Karpas-422 (cell line): Measurements from ENCODE around the gene ABLIM2. TPM values are rescaled to one million over a fixed set of nuclear protein-coding genes. Genes with fewer than 3 reads are reported as not detected.

ENCODE experiments used
- DNase-seq: peaks from one replicate; pipeline ENCODE4 v3.0.0-alpha.2; 2015
- H2AFZ ChIP-seq: fragments of 200-600 bp; sonication (generic); 2 replicates; pipeline ENCODE4 v1.6.1; 2014; ENCODE audit warnings: antibody characterized with exemption, low read length, mixed read lengths
- H3K27ac ChIP-seq: fragments of 200-600 bp; sonication (generic); 2 replicates; pipeline ENCODE4 v1.5.1; 2014; ENCODE audit warnings: mild to moderate bottlenecking, low read length, moderate library complexity
- H3K27me3 ChIP-seq: fragments of 200-600 bp; sonication (generic); 2 replicates; pipeline ENCODE4 v1.6.1; 2014; ENCODE audit warnings: low read length, mixed read lengths
- H3K36me3 ChIP-seq: fragments of 200-600 bp; sonication (generic); 2 replicates; pipeline ENCODE4 v1.6.1; 2014; ENCODE audit warnings: low read length, mixed read lengths; ENCODE audit not compliant: insufficient read depth
- H3K4me1 ChIP-seq: fragments of 200-600 bp; sonication (generic); 2 replicates; pipeline ENCODE4 v1.6.1; 2014; ENCODE audit warnings: mild to moderate bottlenecking, low read length, mixed read lengths
- H3K4me2 ChIP-seq: fragments of 200-600 bp; sonication (generic); 2 replicates; pipeline ENCODE4 v1.6.1; 2014; ENCODE audit warnings: low read length, low read depth, mild to moderate bottlenecking; ENCODE audit not compliant: poor library complexity, severe bottlenecking
- H3K4me3 ChIP-seq: fragments of 200-600 bp; sonication (generic); 2 replicates; pipeline ENCODE4 v1.5.1; 2014; ENCODE audit warnings: mild to moderate bottlenecking, antibody characterized with exemption, low read length, mixed read lengths
- H3K79me2 ChIP-seq: fragments of 200-600 bp; sonication (generic); 2 replicates; pipeline ENCODE4 v1.6.1; 2014; ENCODE audit warnings: mild to moderate bottlenecking, low read length, mixed read lengths
- H3K9ac ChIP-seq: fragments of 200-600 bp; sonication (generic); 2 replicates; pipeline ENCODE4 v1.6.0; 2014; ENCODE audit warnings: low read length
- H3K9me2 ChIP-seq: fragments of 200-600 bp; sonication (generic), shearing (Covaris generic); replicated peaks from 2 replicates; pipeline ENCODE4 v1.6.0; 2014; ENCODE audit warnings: mild to moderate bottlenecking, low read length, moderate library complexity; ENCODE audit not compliant: insufficient read depth
- H3K9me3 ChIP-seq: fragments of 300-700, 200-600 bp; sonication (generic); 2 replicates; pipeline ENCODE4 v1.6.1; 2014; ENCODE audit warnings: low read length, mixed read lengths
- H4K20me1 ChIP-seq: fragments of 200-600 bp; sonication (generic); 2 replicates; pipeline ENCODE4 v1.6.1; 2014; ENCODE audit warnings: mild to moderate bottlenecking, antibody characterized with exemption, low read length, low read depth; ENCODE audit not compliant: insufficient read depth
- total RNA-seq: library from RNA; depleted of rRNA; stranded (reverse); fragments of >200 nt; shearing (Covaris generic); gene quantifications from 2 replicates; pipeline ENCODE4 v1.2.3, GENCODE V29; 2014; ENCODE audit warnings: low replicate concordance

The ABLIM2 gene
- total RNA-seq, 1 experiment from 2014 or later = not detected

- H3K4me2 ChIP-seq = no peak overlapping the region
- H2AFZ ChIP-seq = no peak overlapping the region
- peaks cover 6% of the 10 kb centered on the region for H3K4me1 ChIP-seq
- no peaks in the 10 kb centered on the region for H3K79me2 ChIP-seq
- no peak overlapping the region for H3K27ac ChIP-seq
- H4K20me1 ChIP-seq = no peaks in the 10 kb centered on the region
- no peak overlapping the region for H3K9ac ChIP-seq
- H3K36me3 ChIP-seq = no peaks in the 10 kb centered on the region
- H3K9me2 ChIP-seq = no peaks in the 10 kb centered on the region
- no peak overlapping the region for H3K4me3 ChIP-seq
- no peak for DNase-seq
- H3K27me3 ChIP-seq = no peaks in the 10 kb centered on the region
- H3K9me3 ChIP-seq = no peaks in the 10 kb centered on the region
Observed at GRCh38 chr4:7956270-7956808, 202.3 kb downstream of the ABLIM2 start.

DNA sequence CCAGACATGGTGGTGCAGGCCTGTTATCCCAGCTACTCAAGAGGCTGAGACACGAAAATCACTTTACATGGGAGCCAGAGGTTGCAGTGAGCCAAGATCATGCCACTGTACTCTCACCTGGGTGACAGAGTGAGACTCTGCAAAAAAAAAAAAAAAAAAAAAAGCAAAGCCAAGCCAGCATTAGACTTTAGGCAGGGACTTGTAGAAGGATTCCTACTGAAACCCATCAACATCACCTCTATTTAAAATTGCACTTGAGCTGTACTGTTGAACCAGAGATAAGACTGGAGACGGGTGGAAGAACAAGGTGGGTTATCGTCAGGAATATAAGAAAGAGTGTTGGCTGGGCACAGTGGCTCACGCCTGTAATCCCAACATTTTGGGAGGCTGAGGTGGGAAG is 203.2 kb downstream of the ABLIM2 start:
- H3K27me3 ChIP-seq = no peaks in the 10 kb centered on the region
- DNase-seq = no peak
- no peaks in the 10 kb centered on the region for H3K36me3 ChIP-seq
- H3K9ac ChIP-seq = no peak overlapping the region
- H3K27ac ChIP-seq = no peak overlapping the region
- no peaks in the 10 kb centered on the region for H3K9me2 ChIP-seq
- H3K9me3 ChIP-seq = no peaks in the 10 kb centered on the region
- H3K4me3 ChIP-seq = no peak overlapping the region
- no peaks in the 10 kb centered on the region for H3K79me2 ChIP-seq
- no peak overlapping the region for H3K4me2 ChIP-seq
- H4K20me1 ChIP-seq = no peaks in the 10 kb centered on the region
- H2AFZ ChIP-seq = no peak overlapping the region
- no peaks in the 10 kb centered on the region for H3K4me1 ChIP-seq

GRCh38 chr4:7952615-7953014 is 206.0 kb downstream of the ABLIM2 start:
- Histone ChIP-seq H3K4me2 (no peak overlapping the region), H3K27ac (no peak overlapping the region), H3K9me3 (no peaks in the 10 kb centered on the region), H3K4me1 (no peaks in the 10 kb centered on the region), H4K20me1 (no peaks in the 10 kb centered on the region), H3K36me3 (no peaks in the 10 kb centered on the region), H2AFZ (no peak overlapping the region), H3K9me2 (no peaks in the 10 kb centered on the region), H3K9ac (no peak overlapping the region), H3K4me3 (no peak overlapping the region), H3K79me2 (no peaks in the 10 kb centered on the region), H3K27me3 (no peaks in the 10 kb centered on the region)
- no peak for DNase-seq

- Histone ChIP-seq H3K4me1 (no peaks in the 10 kb centered on the region), H3K27ac (no peak overlapping the region), H2AFZ (no peak overlapping the region), H4K20me1 (no peaks in the 10 kb centered on the region), H3K9me2 (no peaks in the 10 kb centered on the region), H3K27me3 (no peaks in the 10 kb centered on the region), H3K9ac (no peak overlapping the region), H3K4me2 (no peak overlapping the region), H3K36me3 (no peaks in the 10 kb centered on the region), H3K9me3 (no peaks in the 10 kb centered on the region), H3K4me3 (no peak overlapping the region), H3K79me2 (no peaks in the 10 kb centered on the region)
- no peak for DNase-seq
Observed at GRCh38 chr4:7950301-7951092, 208.1 kb downstream of the ABLIM2 start.

DNA sequence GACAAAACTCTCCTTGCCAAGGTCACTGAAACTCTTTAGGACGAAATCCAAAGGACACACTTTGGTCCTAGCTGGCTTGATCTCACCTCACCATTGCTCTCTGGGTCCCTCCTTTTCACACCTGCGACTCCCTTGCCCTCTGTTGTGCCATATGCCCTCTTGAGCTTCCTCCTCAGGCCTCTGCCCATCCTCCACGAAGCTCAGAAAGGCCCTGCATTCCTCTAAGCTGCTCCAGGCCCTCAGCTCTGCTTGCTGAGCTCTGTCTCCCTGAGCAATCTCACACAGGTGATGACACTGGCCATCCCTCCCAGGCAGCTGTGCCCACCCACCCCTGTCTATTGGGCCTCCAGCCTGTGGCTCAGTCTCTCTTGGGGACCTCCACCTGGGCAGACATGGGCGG is 208.9 kb downstream of the ABLIM2 start:
- Histone ChIP-seq H3K4me3 (no peak overlapping the region), H3K9me2 (no peaks in the 10 kb centered on the region), H3K4me2 (no peak overlapping the region), H3K36me3 (no peaks in the 10 kb centered on the region), H3K4me1 (no peaks in the 10 kb centered on the region), H3K79me2 (no peaks in the 10 kb centered on the region), H2AFZ (no peak overlapping the region), H4K20me1 (no peaks in the 10 kb centered on the region), H3K27ac (no peak overlapping the region), H3K9me3 (no peaks in the 10 kb centered on the region), H3K27me3 (no peaks in the 10 kb centered on the region), H3K9ac (no peak overlapping the region)
- DNase-seq = no peak

- H3K4me3 ChIP-seq = no peak overlapping the region
- H3K9ac ChIP-seq = no peak overlapping the region
- H3K4me2 ChIP-seq = no peak overlapping the region
- no peak overlapping the region for H3K27ac ChIP-seq
- H4K20me1 ChIP-seq = no peaks in the 10 kb centered on the region
- no peaks in the 10 kb centered on the region for H3K36me3 ChIP-seq
- H3K9me3 ChIP-seq = no peaks in the 10 kb centered on the region
- no peaks in the 10 kb centered on the region for H3K4me1 ChIP-seq
- DNase-seq = no peak
- H2AFZ ChIP-seq = no peak overlapping the region
- no peaks in the 10 kb centered on the region for H3K79me2 ChIP-seq
- no peaks in the 10 kb centered on the region for H3K9me2 ChIP-seq
- H3K27me3 ChIP-seq = no peaks in the 10 kb centered on the region
Observed at GRCh38 chr4:7947927-7948326, 210.7 kb downstream of the ABLIM2 start.

DNA sequence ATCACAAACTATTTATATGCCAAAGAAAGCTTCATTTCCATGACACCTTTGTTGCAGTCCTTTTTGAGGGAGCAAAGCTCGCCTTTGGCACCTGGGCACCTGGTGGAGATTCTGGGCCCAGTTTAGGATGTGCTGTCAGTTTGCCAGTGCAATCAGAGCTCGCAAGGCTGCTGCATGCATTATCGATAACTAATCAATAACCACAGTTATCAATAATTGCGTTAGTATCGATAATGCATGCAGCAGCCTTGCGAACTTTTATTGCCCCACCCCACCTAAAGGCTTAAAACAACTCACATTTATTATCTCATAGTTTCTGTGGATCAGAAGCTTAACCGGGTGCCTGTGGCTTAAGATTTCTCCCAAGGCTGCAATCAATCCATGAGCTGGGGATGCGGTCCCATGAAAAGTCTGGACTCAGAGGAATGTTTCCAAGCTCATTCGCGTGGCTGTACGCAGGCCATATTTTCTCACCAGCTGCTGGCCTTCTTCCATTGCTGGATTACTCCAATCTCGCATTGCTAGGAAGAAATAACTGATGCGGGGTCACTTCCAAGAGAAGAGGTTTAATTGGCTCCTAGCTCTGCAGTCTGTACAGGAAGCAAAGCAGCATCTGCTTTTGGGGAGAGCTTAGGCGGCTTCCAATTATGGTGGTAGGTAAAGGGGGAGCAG is 212.8 kb downstream of the ABLIM2 start:
- H3K27me3 ChIP-seq = no peaks in the 10 kb centered on the region
- no peak overlapping the region for H3K9ac ChIP-seq
- no peak overlapping the region for H3K4me2 ChIP-seq
- H2AFZ ChIP-seq = no peak overlapping the region
- H3K4me3 ChIP-seq = no peak overlapping the region
- no peaks in the 10 kb centered on the region for H4K20me1 ChIP-seq
- DNase-seq = no peak
- no peaks in the 10 kb centered on the region for H3K4me1 ChIP-seq
- H3K9me2 ChIP-seq = no peaks in the 10 kb centered on the region
- H3K36me3 ChIP-seq = no peaks in the 10 kb centered on the region
- no peaks in the 10 kb centered on the region for H3K9me3 ChIP-seq
- H3K27ac ChIP-seq = no peak overlapping the region
- H3K79me2 ChIP-seq = no peaks in the 10 kb centered on the region

GRCh38 chr4:7944599-7945220 is 213.9 kb downstream of the ABLIM2 start:
- Histone ChIP-seq H4K20me1 (no peaks in the 10 kb centered on the region), H3K27me3 (no peaks in the 10 kb centered on the region), H3K9ac (no peak overlapping the region), H3K4me2 (no peak overlapping the region), H3K9me2 (no peaks in the 10 kb centered on the region), H3K9me3 (no peaks in the 10 kb centered on the region), H2AFZ (no peak overlapping the region), H3K79me2 (no peaks in the 10 kb centered on the region), H3K4me1 (no peaks in the 10 kb centered on the region), H3K4me3 (no peak overlapping the region), H3K27ac (no peak overlapping the region), H3K36me3 (no peaks in the 10 kb centered on the region)
- DNase-seq = no peak
